Measurements from ENCODE around the gene PARD6B.
"Not testable (repeated sequence)": the region's sequence is repeated elsewhere in the genome, so short reads cannot be mapped to it uniquely, and the experiment has no call there.

The PARD6B gene, protein sequence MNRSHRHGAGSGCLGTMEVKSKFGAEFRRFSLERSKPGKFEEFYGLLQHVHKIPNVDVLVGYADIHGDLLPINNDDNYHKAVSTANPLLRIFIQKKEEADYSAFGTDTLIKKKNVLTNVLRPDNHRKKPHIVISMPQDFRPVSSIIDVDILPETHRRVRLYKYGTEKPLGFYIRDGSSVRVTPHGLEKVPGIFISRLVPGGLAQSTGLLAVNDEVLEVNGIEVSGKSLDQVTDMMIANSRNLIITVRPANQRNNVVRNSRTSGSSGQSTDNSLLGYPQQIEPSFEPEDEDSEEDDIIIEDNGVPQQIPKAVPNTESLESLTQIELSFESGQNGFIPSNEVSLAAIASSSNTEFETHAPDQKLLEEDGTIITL

GRCh38 chr20:50731055-50731929, at the start of gene PARD6B:
Gene PARD6B (plus strand): TSS chr20:50731580. CDS start chr20:50731787, 207 bp downstream.
- DNase-seq, result peak; percentile 65 to 97 (median 94)

DNA sequence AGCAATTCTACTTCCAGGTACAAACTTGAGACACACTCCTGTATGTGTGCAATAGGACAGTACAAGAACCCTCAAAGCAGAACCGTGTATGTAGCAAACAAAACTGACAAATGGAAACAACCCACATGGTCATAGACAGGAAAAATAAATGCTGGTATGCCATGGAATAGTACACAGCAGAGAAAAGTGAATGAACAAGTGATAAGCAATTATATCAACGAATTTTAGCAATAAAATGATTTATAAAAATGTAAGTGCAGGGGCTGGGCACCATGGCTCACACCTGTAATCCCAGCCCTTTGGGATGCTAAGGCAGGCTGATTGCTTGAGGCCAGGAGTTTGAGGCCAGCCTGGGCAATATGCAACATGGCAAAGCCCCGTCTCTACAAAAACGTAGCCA, 49.3 kb upstream of the PARD6B start:
- DNase-seq, result no peak

- no peak for DNase-seq
These were observed 48.3 kb upstream of the PARD6B start for GRCh38 chr20:50682947-50683530.

GRCh38 chr20:50683570-50683969, 47.8 kb upstream of the PARD6B start:
- DNase-seq, result no peak

DNA sequence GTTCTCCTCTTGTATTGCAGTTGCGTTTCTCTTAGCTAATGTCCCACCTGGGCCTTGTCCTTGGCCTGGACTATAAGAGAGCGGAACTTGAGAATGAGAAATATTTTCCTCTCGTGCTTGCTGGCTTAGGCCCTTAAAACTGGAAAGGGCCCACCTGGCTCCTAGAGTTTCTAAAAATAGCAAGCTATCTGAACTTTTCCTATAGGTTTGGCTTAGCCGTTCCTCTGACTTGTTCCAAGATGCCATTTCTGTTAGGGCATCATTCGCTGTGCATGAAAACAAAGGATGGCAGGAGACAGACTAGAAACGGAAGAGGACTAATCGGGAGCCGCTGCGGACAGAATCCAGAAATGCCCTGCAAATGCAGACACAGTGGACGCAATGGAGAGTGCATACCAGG, 44.6 kb upstream of the PARD6B start:
- DNase-seq, result no peak

- DNase-seq, result no peak
These were observed 43.0 kb upstream of the PARD6B start for GRCh38 chr20:50688256-50688975.

- DNase-seq, result no peak
These were observed 41.3 kb upstream of the PARD6B start for GRCh38 chr20:50689864-50690649.

DNA sequence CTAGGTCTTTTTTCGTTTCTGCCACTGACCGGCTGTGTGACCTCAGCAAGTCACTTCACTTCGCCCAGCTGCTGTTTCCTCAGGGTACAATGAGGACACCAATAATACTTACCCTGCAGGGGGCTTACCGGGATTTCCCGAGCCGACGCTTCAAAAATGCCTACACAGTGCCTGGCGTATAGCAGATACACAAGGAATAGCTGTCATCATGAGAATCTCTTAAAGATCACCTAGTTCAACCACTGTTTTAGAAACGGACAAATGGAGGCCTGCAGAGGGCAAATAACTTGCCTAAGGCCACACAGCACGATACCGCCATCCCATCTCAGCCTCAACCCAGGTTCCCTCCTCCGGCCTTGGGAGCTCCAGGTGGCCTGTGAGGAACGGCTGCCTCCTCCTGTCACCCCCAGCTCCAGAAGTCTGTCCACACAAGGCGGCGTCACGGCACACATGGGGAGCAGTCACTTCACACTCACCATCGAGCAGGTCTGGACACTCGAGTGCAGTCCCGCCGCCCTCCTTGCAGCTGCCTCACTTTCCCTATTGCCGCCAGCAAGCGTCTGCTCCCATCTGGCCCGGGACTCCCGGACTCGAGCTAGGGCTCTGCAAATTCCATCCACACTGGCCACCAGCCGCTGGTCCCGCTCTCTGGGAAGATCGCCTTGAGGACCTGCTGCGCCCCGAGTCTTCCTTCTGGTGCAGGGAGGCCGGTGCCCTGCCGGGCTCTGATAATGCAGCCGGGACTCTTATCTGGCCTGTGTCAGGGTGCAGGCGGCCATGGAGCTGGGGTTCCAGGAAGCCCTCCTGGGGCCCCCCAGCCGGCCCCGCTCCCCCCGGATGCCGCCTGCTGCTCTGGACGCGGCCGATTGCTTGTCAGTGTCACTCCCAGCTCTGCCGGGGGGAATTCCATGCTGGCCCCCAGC, 40.5 kb upstream of the PARD6B start, which contains the start of gene RIPOR3:
Gene RIPOR3, minus strand, starts transcription at position 893 of the 923 bp plus-strand sequence. Its CDS starts 414 bp downstream, at position 479.
- peak in 3 of 58 donors; percentile 3 to 22 (median 4) for DNase-seq

DNA sequence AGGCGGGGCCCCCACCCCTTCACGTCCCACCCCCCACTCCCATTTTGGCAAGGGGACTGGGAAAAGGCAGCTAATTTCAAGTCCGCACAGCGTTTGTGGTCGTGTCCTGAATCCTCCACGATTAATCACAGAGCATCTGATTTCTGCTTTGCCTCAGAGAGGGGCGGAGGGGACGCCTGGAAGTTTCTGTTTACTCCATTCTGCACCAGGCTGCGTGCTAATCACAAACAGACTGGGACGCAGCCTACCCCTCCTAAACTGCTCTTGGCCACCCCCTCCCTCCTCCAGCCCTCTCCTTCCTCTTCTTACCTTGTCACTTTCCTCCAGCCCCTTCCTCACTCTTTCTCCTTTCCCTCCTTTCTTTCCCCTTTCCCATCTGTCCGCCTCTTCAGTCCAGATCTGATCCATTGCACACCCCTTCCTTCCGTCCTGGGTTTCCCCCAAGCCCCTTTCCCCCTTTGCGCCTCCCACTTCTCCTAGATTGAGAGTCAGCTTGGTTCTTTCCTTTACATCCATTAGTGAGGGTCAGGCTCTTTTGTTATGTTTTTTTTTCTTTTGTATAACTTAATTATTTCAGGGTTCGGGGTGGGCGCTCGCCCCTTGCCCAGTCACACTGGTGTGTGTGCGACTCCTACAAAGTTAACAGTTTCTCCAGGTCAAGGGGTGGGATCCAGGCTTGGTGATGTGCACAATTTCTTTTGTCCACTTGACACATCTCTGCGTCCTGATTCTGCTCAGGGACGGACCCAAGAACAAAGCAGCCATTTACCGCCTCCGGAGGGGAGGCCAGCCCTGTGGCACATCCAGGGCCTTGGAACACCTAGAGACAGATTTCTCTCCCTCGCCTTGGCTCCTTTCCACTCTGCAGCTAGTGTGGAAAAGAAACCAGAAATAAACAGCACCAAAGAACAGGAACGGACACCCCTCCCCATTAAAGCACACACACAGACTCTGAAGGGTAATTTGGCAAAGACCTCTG, 39.5 kb upstream of the PARD6B start:
- peak in 6 of 58 donors; percentile 4 to 29 (median 16) for DNase-seq

GRCh38 chr20:50692552-50692933, 38.8 kb upstream of the PARD6B start:
- DNase-seq, result peak in 1 of 58 donors; percentile 2

GRCh38 chr20:50693001-50693400, 38.4 kb upstream of the PARD6B start:
- no peak for DNase-seq

DNA sequence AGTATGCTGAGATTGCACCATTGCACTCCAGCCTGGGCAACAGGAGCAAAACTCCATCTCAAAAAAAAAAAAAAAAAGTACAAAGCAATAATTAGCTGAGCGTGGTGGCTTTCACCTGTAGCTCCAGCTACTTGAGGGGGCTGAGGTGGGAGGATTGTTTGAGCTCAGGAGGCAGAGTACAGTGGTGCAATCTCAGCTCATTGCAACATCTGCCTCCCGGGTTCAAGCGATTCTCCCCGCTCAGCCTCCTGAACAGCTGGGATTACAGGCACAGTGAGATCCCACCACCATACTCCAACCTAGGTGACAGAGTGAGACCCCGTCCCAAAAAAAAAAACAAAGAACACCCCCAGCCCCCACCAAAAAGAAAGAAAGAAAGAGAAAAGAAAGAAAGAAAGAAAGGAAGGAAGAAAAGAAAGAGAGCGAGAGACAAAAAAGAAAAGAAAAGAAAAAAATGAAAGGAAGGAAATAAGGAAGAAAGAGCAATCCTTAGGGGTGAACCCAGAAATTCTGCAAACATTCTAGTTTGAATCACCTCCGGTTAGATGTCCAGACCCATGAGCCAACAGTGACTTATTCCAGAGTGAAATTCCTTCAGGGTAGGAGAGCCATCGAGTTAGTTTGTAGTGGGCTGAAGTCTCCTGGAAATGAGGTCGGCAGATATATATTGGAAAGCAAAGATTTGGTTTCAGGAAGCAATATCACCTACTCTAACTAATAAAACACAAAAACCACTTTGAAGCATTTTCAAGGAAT, 36.8 kb upstream of the PARD6B start:
- no peak for DNase-seq

GRCh38 chr20:50695135-50695872, 36.1 kb upstream of the PARD6B start:
- DNase-seq, result peak in 8 of 58 donors; percentile 2 to 47 (median 23)

GRCh38 chr20:50698255-50698654, 33.1 kb upstream of the PARD6B start:
- not testable (repeated sequence) for DNase-seq

- DNase-seq, result no peak
These were observed 31.7 kb upstream of the PARD6B start for GRCh38 chr20:50699688-50700087.

Data from anterior cingulate cortex (tissue), 58 donors.